AG10803 (cell line): ENCODE measurements around the gene SSBP3.
A peak's percentile ranks its signal among the peaks of the same experiment; 100 is the strongest.

Source experiments
- DNase-seq: peaks from one replicate; pipeline ENCODE4 v3.0.0; 2010; ENCODE audit warnings: low read depth
- H3K4me3 ChIP-seq: 2 replicates; pipeline ENCODE4 v1.5.1; 2011; ENCODE audit warnings: mild to moderate bottlenecking, low read length, control low read depth
- TF ChIP-seq, protein P1 (sequence below): conservative IDR thresholded peaks from 2 replicates; pipeline ENCODE4 v1.5.1; 2011; ENCODE audit warnings: mild to moderate bottlenecking, low read length, control low read depth, inconsistent platforms

SSBP3 gene

DNA sequence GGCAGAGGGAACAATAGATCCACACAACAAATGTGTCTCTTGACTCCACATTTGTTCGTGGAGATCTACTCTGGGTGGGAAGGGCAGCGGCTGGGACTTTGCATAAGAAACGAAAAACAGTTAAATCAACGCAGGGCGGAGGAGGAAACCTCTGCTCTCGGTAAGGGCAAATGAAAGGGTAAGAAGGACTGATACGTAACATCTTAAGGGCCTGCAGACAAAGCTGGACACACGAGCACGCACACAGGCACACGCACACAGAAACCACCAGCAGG is 148.9 kb downstream of the SSBP3 start:
- TF ChIP-seq, protein P1, sequence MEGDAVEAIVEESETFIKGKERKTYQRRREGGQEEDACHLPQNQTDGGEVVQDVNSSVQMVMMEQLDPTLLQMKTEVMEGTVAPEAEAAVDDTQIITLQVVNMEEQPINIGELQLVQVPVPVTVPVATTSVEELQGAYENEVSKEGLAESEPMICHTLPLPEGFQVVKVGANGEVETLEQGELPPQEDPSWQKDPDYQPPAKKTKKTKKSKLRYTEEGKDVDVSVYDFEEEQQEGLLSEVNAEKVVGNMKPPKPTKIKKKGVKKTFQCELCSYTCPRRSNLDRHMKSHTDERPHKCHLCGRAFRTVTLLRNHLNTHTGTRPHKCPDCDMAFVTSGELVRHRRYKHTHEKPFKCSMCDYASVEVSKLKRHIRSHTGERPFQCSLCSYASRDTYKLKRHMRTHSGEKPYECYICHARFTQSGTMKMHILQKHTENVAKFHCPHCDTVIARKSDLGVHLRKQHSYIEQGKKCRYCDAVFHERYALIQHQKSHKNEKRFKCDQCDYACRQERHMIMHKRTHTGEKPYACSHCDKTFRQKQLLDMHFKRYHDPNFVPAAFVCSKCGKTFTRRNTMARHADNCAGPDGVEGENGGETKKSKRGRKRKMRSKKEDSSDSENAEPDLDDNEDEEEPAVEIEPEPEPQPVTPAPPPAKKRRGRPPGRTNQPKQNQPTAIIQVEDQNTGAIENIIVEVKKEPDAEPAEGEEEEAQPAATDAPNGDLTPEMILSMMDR, result no peak
- no peak for DNase-seq
- no peak overlapping the region for H3K4me3 ChIP-seq

DNA sequence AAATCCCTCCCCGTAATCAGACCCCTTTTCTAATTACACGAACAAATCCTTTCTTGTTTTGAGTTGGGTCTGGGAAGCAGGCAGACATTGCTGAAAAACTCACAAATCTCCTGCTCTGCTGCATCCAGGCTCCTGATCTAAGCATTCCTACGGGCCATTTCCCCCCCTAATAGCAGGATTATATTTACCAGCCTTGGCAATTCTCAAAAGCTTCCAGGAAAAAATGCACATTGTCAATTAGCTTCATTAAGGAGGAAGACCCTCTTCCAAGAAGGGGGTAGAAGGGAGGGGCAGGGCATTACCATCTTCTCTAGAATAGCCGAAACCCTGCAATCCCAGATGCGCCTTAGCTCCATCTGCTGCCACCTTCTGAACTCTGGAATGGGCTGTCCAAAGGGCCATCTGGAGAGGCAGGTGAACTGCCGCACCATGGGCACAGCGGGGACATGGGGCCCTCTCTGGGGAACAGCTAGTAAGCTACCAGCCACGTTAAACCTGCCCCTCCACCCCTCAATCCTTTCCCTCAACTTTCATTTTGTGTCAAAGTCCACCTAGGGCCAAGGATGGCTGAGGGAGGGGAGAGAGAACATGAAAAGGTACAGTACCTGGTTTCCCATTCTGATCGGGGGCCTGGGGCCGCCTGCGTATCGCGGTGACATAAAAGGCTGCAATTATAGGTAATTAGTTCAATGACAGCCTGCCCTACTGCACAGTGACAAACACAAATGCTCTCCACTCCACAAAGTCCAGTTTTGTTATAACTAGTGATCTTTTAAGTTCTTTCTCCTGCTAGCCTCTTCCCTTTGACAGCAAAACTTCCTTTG is 149.5 kb downstream of the SSBP3 start:
- TF ChIP-seq, protein P1, result no peak
- DNase-seq, result no peak
- no peak overlapping the region for H3K4me3 ChIP-seq

GRCh38 chr1:54255026-54255702 is 151.0 kb downstream of the SSBP3 start:
- H3K4me3 ChIP-seq, result no peak overlapping the region
- TF ChIP-seq, protein P1, result no peak
- DNase-seq, result peak; percentile 66

GRCh38 chr1:54254055-54254454 is 152.1 kb downstream of the SSBP3 start:
- no peak overlapping the region for H3K4me3 ChIP-seq
- TF ChIP-seq, protein P1, result no peak
- peak; percentile 5 for DNase-seq

DNA sequence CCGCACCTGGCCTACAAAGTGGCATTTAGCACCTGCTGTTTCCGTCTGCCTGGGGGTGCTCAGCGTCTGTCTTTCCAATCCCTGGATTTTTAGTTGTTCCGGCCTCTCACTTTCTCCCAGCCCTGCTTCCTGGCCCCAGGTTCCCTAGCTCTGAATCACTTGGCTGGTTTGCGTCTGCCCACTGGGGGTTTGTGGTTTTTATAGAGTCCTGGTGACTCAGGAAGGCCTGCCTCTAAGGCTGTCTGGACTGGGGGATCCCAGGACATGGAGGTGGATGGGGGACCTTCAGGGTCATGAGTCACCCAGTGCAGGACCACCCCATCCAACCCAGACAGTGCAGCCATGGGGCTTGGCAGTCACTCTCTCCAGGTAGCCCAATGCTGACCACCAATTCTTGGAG is 152.7 kb downstream of the SSBP3 start:
- H3K4me3 ChIP-seq, result no peak overlapping the region
- TF ChIP-seq, protein P1, result no peak
- peak; percentile 86 for DNase-seq

DNA sequence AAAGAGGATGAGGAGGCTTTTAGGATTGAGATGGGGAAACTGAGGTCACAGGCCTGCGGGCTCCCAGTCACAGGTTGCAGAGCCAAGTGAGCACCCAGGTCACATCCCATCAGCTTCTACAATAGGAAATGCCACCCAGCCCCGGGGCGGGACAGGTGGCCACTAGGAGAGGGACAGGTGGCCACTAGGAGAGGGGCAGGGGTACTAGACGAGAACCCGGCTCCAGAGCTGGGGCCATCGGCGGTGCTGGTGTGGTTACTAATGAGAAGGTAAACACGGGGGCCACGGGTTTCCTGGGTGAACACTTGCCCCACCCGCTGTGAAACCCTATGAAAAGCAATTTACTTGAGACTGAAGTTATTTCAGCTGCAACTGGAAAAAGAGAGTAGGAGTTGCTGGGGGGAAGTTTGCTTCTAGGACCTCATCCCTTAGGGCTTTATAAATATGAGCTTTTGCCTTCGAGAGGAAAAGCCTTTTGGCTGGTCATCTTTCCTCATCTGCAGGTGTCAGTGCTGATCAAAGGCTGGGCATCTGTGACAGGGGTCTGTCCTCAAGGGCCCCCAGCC is 153.7 kb downstream of the SSBP3 start:
- no peak overlapping the region for H3K4me3 ChIP-seq
- TF ChIP-seq, protein P1, result no peak
- DNase-seq, result no peak

GRCh38 chr1:54250670-54251069 is 155.5 kb downstream of the SSBP3 start:
- no peak for DNase-seq
- TF ChIP-seq, protein P1, result no peak
- no peak overlapping the region for H3K4me3 ChIP-seq
